HepG2 (cell line): ENCODE measurements around the gene TPD52L2. TPM values are rescaled to one million over a fixed set of nuclear protein-coding genes. Genes with fewer than 3 reads are reported as not detected.

Experiments
- AHR ChIP-seq: IDR thresholded peaks from 2 replicates; pipeline ENCODE4 v1.6.1; 2018; ENCODE audit warnings: missing genetic modification reagents, missing compliant biosample characterization
- BHLHE40 ChIP-seq: IDR thresholded peaks from 2 replicates; pipeline ENCODE4 v1.6.1; 2011; ENCODE audit warnings: low read length, improper control_type of control experiment
- CREB1 ChIP-seq, 2 experiments: fragments of 450-650 bp in 1 of 2; IDR thresholded peaks; 2 replicates each; pipeline ENCODE4 v1.6.1; 2016 to 2017; ENCODE audit warnings: control low read depth in 1 of 2, mild to moderate bottlenecking in 1 of 2, missing compliant biosample characterization in 1 of 2, missing genetic modification characterization in 1 of 2
- ERF ChIP-seq: IDR thresholded peaks from 2 replicates; pipeline ENCODE4 v1.6.1; 2018; ENCODE audit warnings: missing biosample characterization, missing genetic modification reagents
- ETV5 ChIP-seq: IDR thresholded peaks from 2 replicates; pipeline ENCODE4 v1.6.1; 2018; ENCODE audit warnings: missing biosample characterization, missing genetic modification reagents, inconsistent platforms, borderline replicate concordance
- FOXC1 ChIP-seq: sonication (generic); formaldehyde crosslinking; IDR thresholded peaks from 2 replicates; pipeline ENCODE4 v1.8.0; 2022; ENCODE audit warnings: mild to moderate bottlenecking, missing genetic modification reagents, borderline replicate concordance
- IKZF1 ChIP-seq: fragments of 450-650 bp; IDR thresholded peaks from 2 replicates; pipeline ENCODE4 v1.7.1; 2016
- KLF11 ChIP-seq: IDR thresholded peaks from 2 replicates; pipeline ENCODE4 v1.6.1; 2016; ENCODE audit warnings: missing compliant biosample characterization
- KLF16 ChIP-seq, 2 experiments: sonication (generic) in 1 of 2; formaldehyde crosslinking in 1 of 2; IDR thresholded peaks; 2 replicates each; pipeline versions ENCODE4 v1.6.1 to v1.8.0; 2016 to 2023; ENCODE audit warnings: missing genetic modification reagents in 2 of 2, missing compliant biosample characterization in 1 of 2
- NONO ChIP-seq, 2 experiments: fragments of 450-650 bp in 1 of 2; sonication (generic) in 1 of 2; formaldehyde crosslinking in 1 of 2; IDR thresholded peaks in 1 of 2; conservative IDR thresholded peaks in 1 of 2; 2 replicates each; pipeline versions ENCODE4 v1.6.1 to v1.8.0; 2017 to 2022; ENCODE audit warnings: mild to moderate bottlenecking in 1 of 2, missing genetic modification reagents in 1 of 2, moderate library complexity in 1 of 2
- PAX8 ChIP-seq: sonication (generic); formaldehyde crosslinking; IDR thresholded peaks from 2 replicates; pipeline ENCODE4 v1.8.0; 2022; ENCODE audit warnings: mild to moderate bottlenecking, missing genetic modification reagents, borderline replicate concordance
- PCBP1 ChIP-seq: fragments of 200-400 bp; formaldehyde crosslinking; IDR thresholded peaks from 2 replicates; pipeline ENCODE4 v1.6.1; 2017; ENCODE audit warnings: mild to moderate bottlenecking, low read depth, low read length, borderline replicate concordance
- PHF20 ChIP-seq: sonication (generic); formaldehyde crosslinking; IDR thresholded peaks from 2 replicates; pipeline ENCODE4 v1.5.0; 2020; ENCODE audit warnings: mild to moderate bottlenecking, missing genetic modification reagents
- POGZ ChIP-seq: sonication (generic); formaldehyde crosslinking; IDR thresholded peaks from 2 replicates; pipeline ENCODE4 v1.4.0; 2020; ENCODE audit warnings: mild to moderate bottlenecking, missing genetic modification reagents
- SRY ChIP-seq: sonication (generic); formaldehyde crosslinking; IDR thresholded peaks from 2 replicates; pipeline ENCODE4 v1.8.0; 2022; ENCODE audit warnings: mild to moderate bottlenecking, missing genetic modification reagents
- TRIM24 ChIP-seq: sonication (generic); formaldehyde crosslinking; IDR thresholded peaks from 2 replicates; pipeline ENCODE4 v1.8.0; 2022; ENCODE audit warnings: mild to moderate bottlenecking, missing genetic modification reagents
- ZNF234 ChIP-seq: sonication (generic); formaldehyde crosslinking; conservative IDR thresholded peaks from 2 replicates; pipeline ENCODE4 v1.5.1; 2020; ENCODE audit warnings: mild to moderate bottlenecking, missing genetic modification reagents
- ZNF253 ChIP-seq: sonication (generic); formaldehyde crosslinking; IDR thresholded peaks from 2 replicates; pipeline ENCODE4 v1.8.0; 2022; ENCODE audit warnings: mild to moderate bottlenecking, missing genetic modification reagents, borderline replicate concordance
- ZNF543 ChIP-seq: sonication (generic); formaldehyde crosslinking; IDR thresholded peaks from 2 replicates; pipeline ENCODE4 v1.4.0; 2020; ENCODE audit warnings: mild to moderate bottlenecking, missing genetic modification reagents
- ZNF546 ChIP-seq: sonication (generic); formaldehyde crosslinking; conservative IDR thresholded peaks from 2 replicates; pipeline ENCODE4 v1.8.1; 2023; ENCODE audit warnings: mild to moderate bottlenecking, missing genetic modification reagents
- ZNF615 ChIP-seq: sonication (generic); formaldehyde crosslinking; IDR thresholded peaks from 2 replicates; pipeline ENCODE4 v1.5.0; 2020; ENCODE audit warnings: mild to moderate bottlenecking, missing genetic modification reagents, borderline replicate concordance
- ZSCAN22 ChIP-seq: sonication (generic); formaldehyde crosslinking; IDR thresholded peaks from 2 replicates; pipeline ENCODE4 v1.4.0; 2020; ENCODE audit warnings: mild to moderate bottlenecking, missing genetic modification reagents
- polyA plus RNA-seq, 8 experiments: library from polyadenylated mRNA; depleted of rRNA in 3 of 8; stranded (reverse) in 7 of 8; unstranded in 1 of 8; fragments of >200 nt; fragmentation: Illumina TruSeq in 4 of 8; extraction: Trizol in 4 of 8; gene quantifications; 2 replicates each; pipeline versions ENCODE4 v1.2.1 to v1.2.3, GENCODE V29; 2011 to 2016; ENCODE audit warnings: low read depth in 4 of 8, missing spikeins in 1 of 8, mixed read lengths in 1 of 8; ENCODE audit not compliant: insufficient read depth in 1 of 8
- total RNA-seq, 5 experiments: library from RNA; depleted of rRNA; stranded (reverse); fragments of >200 nt; fragmentation: Illumina TruSeq; extraction: Trizol; gene quantifications; 2 replicates each; pipeline ENCODE4 v1.2.3, GENCODE V29; 2016; ENCODE audit warnings: low read depth in 1 of 5
- TF ChIP-seq, protein P1 (sequence below): IDR thresholded peaks from 2 replicates; pipeline ENCODE4 v1.6.1; 2016; ENCODE audit warnings: low read depth
- TF ChIP-seq, protein P2 (sequence below): sonication (generic); formaldehyde crosslinking; IDR thresholded peaks from 2 replicates; pipeline ENCODE4 v1.5.1; 2020; ENCODE audit warnings: missing genetic modification reagents, mild to moderate bottlenecking, borderline replicate concordance
- TF ChIP-seq, protein P3 (sequence below): sonication (generic); formaldehyde crosslinking; IDR thresholded peaks from 2 replicates; pipeline ENCODE4 v1.8.0; 2022; ENCODE audit warnings: mild to moderate bottlenecking, missing genetic modification reagents, moderate library complexity
- TF ChIP-seq, protein P4 (sequence below): sonication (generic); formaldehyde crosslinking; IDR thresholded peaks from 2 replicates; pipeline ENCODE4 v1.5.0; 2020; ENCODE audit warnings: missing genetic modification reagents
- TF ChIP-seq, protein P5 (sequence below): sonication (generic); formaldehyde crosslinking; IDR thresholded peaks from 2 replicates; pipeline ENCODE4 v1.4.0; 2020; ENCODE audit warnings: missing genetic modification reagents

TPD52L2 gene
- total and polyA plus RNA-seq, 2 of the 13 experiments (the other 11 are each of a cell fraction or from before 2014, with no cell fraction given) = 156 to 184 TPM

DNA sequence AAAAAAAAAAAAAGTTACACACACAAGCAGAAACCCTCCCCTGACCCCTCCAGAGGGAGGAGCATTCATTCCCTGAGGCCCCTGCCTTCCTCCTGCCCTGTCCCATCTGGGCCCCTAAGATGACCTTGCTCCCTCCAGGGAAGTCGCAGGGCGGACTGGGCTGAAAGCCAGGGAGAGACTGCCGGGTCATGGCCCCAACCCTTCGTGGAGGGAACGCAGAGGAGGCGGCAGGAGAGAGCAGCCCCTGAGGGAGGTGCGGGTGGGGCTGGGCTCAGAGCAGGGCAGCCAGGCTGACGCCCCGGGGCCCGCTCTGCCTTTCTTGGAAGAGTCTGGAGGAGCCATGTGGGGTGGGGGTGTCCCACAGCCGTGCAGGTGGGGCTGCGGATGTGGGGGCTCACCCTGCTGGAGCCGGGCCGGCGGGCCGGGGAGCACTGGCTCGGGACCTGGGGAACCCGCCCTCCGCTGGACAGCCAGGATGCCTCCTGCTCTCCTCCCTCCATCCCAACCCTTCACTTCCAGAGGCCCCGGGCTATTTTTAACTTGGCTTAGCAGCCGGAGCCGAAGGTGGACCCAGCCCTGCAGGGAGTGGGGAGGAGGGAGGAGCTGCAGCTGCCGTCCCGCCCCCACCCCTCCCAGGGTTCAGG is 18.8 kb upstream of the TPD52L2 start (continued):
- TF ChIP-seq ZNF546 (CRISPR knock-in tag) (no peak), KLF16 (CRISPR knock-in tag; IDR thresholded peaks at IDR 0.05) (peak in 1 of 2 experiments; percentile 49; a peak in 1 of 4 replicates), SRY (no peak), CREB1 (IDR thresholded peaks at IDR 0.05) (no peak), CREB1 (CRISPR knock-in tag; IDR thresholded peaks at IDR 0.05) (no peak), ZNF543 (no peak), ZNF234 (CRISPR knock-in tag) (no peak), ERF (CRISPR knock-in tag) (no peak), ZSCAN22 (no peak), NONO (IDR thresholded peaks at IDR 0.05) (no peak), NONO (CRISPR knock-in tag; conservative IDR thresholded peaks at IDR 0.05) (no peak), KLF11 (no peak), ZNF615 (CRISPR knock-in tag) (no peak), BHLHE40 (no peak), ETV5 (peak; percentile 43; the same call in 1 of the 2 replicates), TRIM24 (CRISPR knock-in tag) (no peak), PHF20 (CRISPR knock-in tag) (no peak), PAX8 (CRISPR knock-in tag) (no peak), AHR (no peak), POGZ (CRISPR knock-in tag) (peak; percentile 39; the same call in 1 of the 2 replicates), FOXC1 (CRISPR knock-in tag) (no peak), IKZF1 (no peak), ZNF253 (CRISPR knock-in tag) (no peak), PCBP1 (no peak; the same call in 1 of the 2 replicates)
- TF ChIP-seq, protein P1, sequence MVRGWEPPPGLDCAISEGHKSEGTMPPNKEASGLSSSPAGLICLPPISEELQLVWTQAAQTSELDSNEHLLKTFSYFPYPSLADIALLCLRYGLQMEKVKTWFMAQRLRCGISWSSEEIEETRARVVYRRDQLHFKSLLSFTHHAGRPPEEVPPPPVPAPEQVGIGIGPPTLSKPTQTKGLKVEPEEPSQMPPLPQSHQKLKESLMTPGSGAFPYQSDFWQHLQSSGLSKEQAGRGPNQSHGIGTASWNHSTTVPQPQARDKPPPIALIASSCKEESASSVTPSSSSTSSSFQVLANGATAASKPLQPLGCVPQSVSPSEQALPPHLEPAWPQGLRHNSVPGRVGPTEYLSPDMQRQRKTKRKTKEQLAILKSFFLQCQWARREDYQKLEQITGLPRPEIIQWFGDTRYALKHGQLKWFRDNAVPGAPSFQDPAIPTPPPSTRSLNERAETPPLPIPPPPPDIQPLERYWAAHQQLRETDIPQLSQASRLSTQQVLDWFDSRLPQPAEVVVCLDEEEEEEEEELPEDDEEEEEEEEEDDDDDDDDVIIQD (CRISPR knock-in tag) = no peak
- TF ChIP-seq, protein P2, sequence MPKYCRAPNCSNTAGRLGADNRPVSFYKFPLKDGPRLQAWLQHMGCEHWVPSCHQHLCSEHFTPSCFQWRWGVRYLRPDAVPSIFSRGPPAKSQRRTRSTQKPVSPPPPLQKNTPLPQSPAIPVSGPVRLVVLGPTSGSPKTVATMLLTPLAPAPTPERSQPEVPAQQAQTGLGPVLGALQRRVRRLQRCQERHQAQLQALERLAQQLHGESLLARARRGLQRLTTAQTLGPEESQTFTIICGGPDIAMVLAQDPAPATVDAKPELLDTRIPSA (CRISPR knock-in tag) = no peak
- TF ChIP-seq, protein P3, sequence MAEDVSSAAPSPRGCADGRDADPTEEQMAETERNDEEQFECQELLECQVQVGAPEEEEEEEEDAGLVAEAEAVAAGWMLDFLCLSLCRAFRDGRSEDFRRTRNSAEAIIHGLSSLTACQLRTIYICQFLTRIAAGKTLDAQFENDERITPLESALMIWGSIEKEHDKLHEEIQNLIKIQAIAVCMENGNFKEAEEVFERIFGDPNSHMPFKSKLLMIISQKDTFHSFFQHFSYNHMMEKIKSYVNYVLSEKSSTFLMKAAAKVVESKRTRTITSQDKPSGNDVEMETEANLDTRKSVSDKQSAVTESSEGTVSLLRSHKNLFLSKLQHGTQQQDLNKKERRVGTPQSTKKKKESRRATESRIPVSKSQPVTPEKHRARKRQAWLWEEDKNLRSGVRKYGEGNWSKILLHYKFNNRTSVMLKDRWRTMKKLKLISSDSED (CRISPR knock-in tag) = no peak
- TF ChIP-seq, protein P4, sequence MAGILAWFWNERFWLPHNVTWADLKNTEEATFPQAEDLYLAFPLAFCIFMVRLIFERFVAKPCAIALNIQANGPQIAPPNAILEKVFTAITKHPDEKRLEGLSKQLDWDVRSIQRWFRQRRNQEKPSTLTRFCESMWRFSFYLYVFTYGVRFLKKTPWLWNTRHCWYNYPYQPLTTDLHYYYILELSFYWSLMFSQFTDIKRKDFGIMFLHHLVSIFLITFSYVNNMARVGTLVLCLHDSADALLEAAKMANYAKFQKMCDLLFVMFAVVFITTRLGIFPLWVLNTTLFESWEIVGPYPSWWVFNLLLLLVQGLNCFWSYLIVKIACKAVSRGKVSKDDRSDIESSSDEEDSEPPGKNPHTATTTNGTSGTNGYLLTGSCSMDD (CRISPR knock-in tag) = no peak
- TF ChIP-seq, protein P5, sequence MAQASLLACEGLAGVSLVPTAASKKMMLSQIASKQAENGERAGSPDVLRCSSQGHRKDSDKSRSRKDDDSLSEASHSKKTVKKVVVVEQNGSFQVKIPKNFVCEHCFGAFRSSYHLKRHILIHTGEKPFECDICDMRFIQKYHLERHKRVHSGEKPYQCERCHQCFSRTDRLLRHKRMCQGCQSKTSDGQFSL = no peak
